Panc1 (cell line): Measurements from ENCODE around the gene ALG9. TPM values are rescaled to one million over a fixed set of nuclear protein-coding genes. Genes with fewer than 3 reads are reported as not detected.

Source experiments
- ATAC-seq: fragments of 200-7000 bp; cut with Tn5 transposase; 2 replicates; pipeline ENCODE4 v1.9.1; 2020; ENCODE audit warnings: mild to moderate bottlenecking, moderate library complexity
- BruUV-seq: library from RNA; stranded (reverse); fragments of 400-500 nt; replicated peaks from 2 replicates; lab custom pipeline; 2021; lab: Mats Ljungman, UMichigan
- CTCF ChIA-PET: fragments of 300-600 bp; sonication (Branson Sonifier 250); formaldehyde crosslinking; loops from one replicate; lab custom pipeline; 2022; ENCODE audit warnings: antibody characterized with exemption; lab: Charles Lee
- POLR2A ChIA-PET: fragments of 300-600 bp; sonication (Branson Sonifier 250); formaldehyde crosslinking; loops from one replicate; lab custom pipeline; 2022; ENCODE audit warnings: antibody characterized with exemption; lab: Charles Lee
- DNase-seq: peaks from one replicate; pipeline ENCODE4 v3.0.0-alpha.2; 2010; ENCODE audit warnings: low read depth, low spot score
- H3K27ac ChIP-seq: 2 replicates; pipeline ENCODE4 v1.5.1; 2011; ENCODE audit warnings: mild to moderate bottlenecking, low read length, inconsistent platforms
- H3K27me3 ChIP-seq: fragments of 200-500 bp; sonication (Bioruptor generic); 2 replicates; pipeline ENCODE4 v1.6.0; 2014; ENCODE audit warnings: low read length, inconsistent platforms; ENCODE audit not compliant: control insufficient read depth, insufficient read depth
- H3K36me3 ChIP-seq: fragments of 200-500 bp; sonication (Bioruptor generic); 2 replicates; pipeline ENCODE4 v1.5.1; 2014; ENCODE audit warnings: inconsistent platforms, mild to moderate bottlenecking, low read length, moderate library complexity; ENCODE audit not compliant: control insufficient read depth, insufficient read depth
- H3K4me1 ChIP-seq: 2 replicates; pipeline ENCODE4 v1.5.1; 2011; ENCODE audit warnings: inconsistent platforms, mild to moderate bottlenecking, low read length, moderate library complexity; ENCODE audit not compliant: control insufficient read depth, insufficient read depth
- H3K4me3 ChIP-seq, 2 experiments: 2 replicates each; pipeline ENCODE4 v1.5.1; 2011 to 2012; ENCODE audit warnings: low read depth in 2 of 2, low read length in 2 of 2, mild to moderate bottlenecking in 2 of 2, inconsistent platforms in 1 of 2, moderate library complexity in 1 of 2
- H3K9me3 ChIP-seq: fragments of 200-500 bp; sonication (Bioruptor generic); 2 replicates; pipeline ENCODE4 v1.5.1; 2014; ENCODE audit warnings: low read depth, mild to moderate bottlenecking, inconsistent platforms, low read length, moderate library complexity; ENCODE audit not compliant: control insufficient read depth, insufficient read depth
- POLR2AphosphoS5 ChIP-seq: IDR thresholded peaks from 2 replicates; pipeline ENCODE4 v1.6.1; 2012; ENCODE audit warnings: mild to moderate bottlenecking, low read depth, low read length, moderate library complexity
- REST ChIP-seq, 2 experiments: IDR thresholded peaks; 2 replicates each; pipeline ENCODE4 v1.6.1; 2011 to 2012; ENCODE audit warnings: low read depth in 2 of 2, control low read depth in 1 of 2, low read length in 1 of 2, mild to moderate bottlenecking in 1 of 2, moderate library complexity in 1 of 2; ENCODE audit not compliant: insufficient read depth in 1 of 2
- SIN3A ChIP-seq: IDR thresholded peaks from 2 replicates; pipeline ENCODE4 v1.6.1; 2012; ENCODE audit warnings: low read depth, mild to moderate bottlenecking, low read length, moderate library complexity, borderline replicate concordance; ENCODE audit not compliant: insufficient read depth
- TCF7L2 ChIP-seq: IDR thresholded peaks from 2 replicates; pipeline ENCODE4 v1.6.1; 2011; ENCODE audit warnings: mild to moderate bottlenecking, low read depth, low read length, inconsistent platforms
- in situ Hi-C: cut with HindIII; loops from 2 replicates; pipeline ENCODE4 v1.10.0; 2016; ENCODE audit warnings: low sequenced_read_pairs, low pct_unique_long_range_greater_than_20kb
- intact Hi-C: fragments of 100-400 bp; cut with micrococcal nuclease; formaldehyde crosslinking; loops from one replicate; pipeline ENCODE4 v1.10.0; 2022; ENCODE audit not compliant: unreplicated experiment
- total RNA-seq: library from RNA; stranded (reverse); gene quantifications from one replicate; pipeline ENCODE4 v1.2.1, GENCODE V29; 2021; ENCODE audit not compliant: unreplicated experiment
- TF ChIP-seq, protein P1 (sequence below): fragments of 450-650 bp; IDR thresholded peaks from 2 replicates; pipeline ENCODE4 v1.5.1; 2017; ENCODE audit warnings: mild to moderate bottlenecking

ALG9 gene
- total RNA-seq, 1 experiment from 2014 or later, result 27.1 TPM

GRCh38 chr11:111846063-111846462 is 25.3 kb downstream of the ALG9 start:
- no peak overlapping the region for H3K4me3 ChIP-seq
- intact Hi-C loops, result no loop called here
- no peak overlapping the region for H3K27ac ChIP-seq
- H3K9me3 ChIP-seq, result no peaks in the 10 kb centered on the region
- no peak for ATAC-seq
- H3K36me3 ChIP-seq, result no peaks in the 10 kb centered on the region
- H3K27me3 ChIP-seq, result no peaks in the 10 kb centered on the region
- in situ Hi-C loops, result no loop called here
- peaks cover 3% of the 10 kb centered on the region; the same call in 1 of the 2 replicates for H3K4me1 ChIP-seq
- ChIA-PET CTCF (no interaction called here), POLR2A (no interaction called here)
- TF ChIP-seq REST (IDR thresholded peaks at IDR 0.05; ENCODE audit: insufficient read depth in 1 of 2, low read depth in 2 of 2, low read length in 1 of 2) (no peak), TCF7L2 (no peak), SIN3A (no peak), POLR2AphosphoS5 (no peak)
- BruUV-seq, result no TSS peak
- no peak for DNase-seq

DNA sequence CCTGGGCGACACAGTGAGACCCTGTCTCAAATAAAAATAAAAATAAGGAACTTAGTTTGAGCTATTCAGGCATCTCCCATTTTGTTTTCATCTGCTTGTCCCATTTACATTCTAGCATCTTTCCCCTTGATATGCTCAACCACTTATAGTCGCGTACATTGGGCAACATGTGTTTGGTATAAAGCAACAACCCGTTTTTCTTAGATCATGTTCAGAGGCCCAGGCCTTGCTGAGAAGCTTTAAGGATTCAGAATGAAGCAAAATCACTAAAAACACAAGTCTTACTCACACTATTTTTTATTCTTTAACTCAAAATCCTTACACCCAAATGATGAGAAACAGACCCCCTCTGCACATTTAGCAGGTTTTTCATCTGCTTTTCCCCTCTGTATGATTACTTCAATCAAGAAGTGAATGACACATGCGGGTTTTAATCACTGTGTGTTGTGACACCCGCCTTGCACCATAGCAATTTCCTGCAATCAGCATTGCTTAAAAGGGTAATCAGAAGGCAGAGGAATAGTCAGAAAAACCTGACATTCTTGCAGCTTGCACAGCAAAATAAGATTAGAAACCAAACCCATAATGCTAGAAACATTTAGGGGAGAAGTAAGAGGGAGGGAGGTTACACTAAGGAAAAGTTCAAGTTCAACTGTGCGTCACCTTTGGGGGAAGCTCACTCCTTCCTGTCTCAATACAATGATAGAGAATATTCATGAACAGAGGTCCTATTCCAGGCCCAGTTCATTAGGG is 25.9 kb downstream of the ALG9 start:
- intact Hi-C loops, result no loop called here
- in situ Hi-C loops, result no loop called here
- ChIA-PET POLR2A (no interaction called here), CTCF (no interaction called here)
- no peak overlapping the region for H3K4me3 ChIP-seq
- H3K27me3 ChIP-seq, result no peaks in the 10 kb centered on the region
- no peaks in the 10 kb centered on the region for H3K36me3 ChIP-seq
- no peak overlapping the region for H3K27ac ChIP-seq
- no peak for TF ChIP-seq SIN3A
- no peak for TF ChIP-seq REST (IDR thresholded peaks at IDR 0.05; ENCODE audit: insufficient read depth in 1 of 2, low read depth in 2 of 2, low read length in 1 of 2)
- TF ChIP-seq, protein P1, sequence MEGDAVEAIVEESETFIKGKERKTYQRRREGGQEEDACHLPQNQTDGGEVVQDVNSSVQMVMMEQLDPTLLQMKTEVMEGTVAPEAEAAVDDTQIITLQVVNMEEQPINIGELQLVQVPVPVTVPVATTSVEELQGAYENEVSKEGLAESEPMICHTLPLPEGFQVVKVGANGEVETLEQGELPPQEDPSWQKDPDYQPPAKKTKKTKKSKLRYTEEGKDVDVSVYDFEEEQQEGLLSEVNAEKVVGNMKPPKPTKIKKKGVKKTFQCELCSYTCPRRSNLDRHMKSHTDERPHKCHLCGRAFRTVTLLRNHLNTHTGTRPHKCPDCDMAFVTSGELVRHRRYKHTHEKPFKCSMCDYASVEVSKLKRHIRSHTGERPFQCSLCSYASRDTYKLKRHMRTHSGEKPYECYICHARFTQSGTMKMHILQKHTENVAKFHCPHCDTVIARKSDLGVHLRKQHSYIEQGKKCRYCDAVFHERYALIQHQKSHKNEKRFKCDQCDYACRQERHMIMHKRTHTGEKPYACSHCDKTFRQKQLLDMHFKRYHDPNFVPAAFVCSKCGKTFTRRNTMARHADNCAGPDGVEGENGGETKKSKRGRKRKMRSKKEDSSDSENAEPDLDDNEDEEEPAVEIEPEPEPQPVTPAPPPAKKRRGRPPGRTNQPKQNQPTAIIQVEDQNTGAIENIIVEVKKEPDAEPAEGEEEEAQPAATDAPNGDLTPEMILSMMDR, result no peak
- no peak for TF ChIP-seq TCF7L2
- no peak for TF ChIP-seq POLR2AphosphoS5
- ATAC-seq, result no peak
- no TSS peak for BruUV-seq
- peaks cover 3% of the 10 kb centered on the region; the same call in 1 of the 2 replicates for H3K4me1 ChIP-seq
- DNase-seq, result no peak
- no peaks in the 10 kb centered on the region for H3K9me3 ChIP-seq
